Activated naive CD4-positive, alpha-beta T cell treated with anti-CD3 and anti-CD28 coated beads for 36 hours (primary cell): ENCODE data around the gene PDCD11. TPM values are rescaled to one million over a fixed set of nuclear protein-coding genes. Genes with fewer than 3 reads are reported as not detected.

Experiments
- CTCF ChIA-PET: fragments of 350-600 bp; sonication (Branson Sonifier 250); formaldehyde crosslinking; loops from one replicate; lab custom pipeline; 2021; ENCODE audit warnings: antibody characterized with exemption; lab: Charles Lee
- DNase-seq: peaks from one replicate; pipeline ENCODE4 v3.0.0-alpha.2; 2020
- H3K27ac Mint-ChIP-seq: one replicate; pipeline ENCODE4 v1.8.0; 2021; ENCODE audit warnings: mild to moderate bottlenecking, mixed read lengths
- H3K27me3 Mint-ChIP-seq: one replicate; pipeline ENCODE4 v1.8.0; 2021; ENCODE audit warnings: low read depth, mixed read lengths
- H3K36me3 Mint-ChIP-seq: one replicate; pipeline ENCODE4 v1.8.0; 2021; ENCODE audit warnings: low read depth, mixed read lengths
- H3K4me1 Mint-ChIP-seq: one replicate; pipeline ENCODE4 v1.8.0; 2021; ENCODE audit warnings: low read depth, mixed read lengths
- H3K4me3 Mint-ChIP-seq: one replicate; pipeline ENCODE4 v1.8.0; 2021; ENCODE audit warnings: mild to moderate bottlenecking, moderate library complexity, mixed read lengths
- H3K9me3 Mint-ChIP-seq: one replicate; pipeline ENCODE4 v1.8.0; 2021; ENCODE audit warnings: mixed read lengths
- intact Hi-C: fragments of 100-400 bp; cut with micrococcal nuclease; formaldehyde crosslinking; loops from one replicate; pipeline ENCODE4 v1.15.1; 2023
- total RNA-seq, 2 experiments: library from RNA; stranded (reverse); gene quantifications; one replicate each; pipeline ENCODE4 v1.2.3, GENCODE V29; 2021

The PDCD11 gene
- total RNA-seq, 2 experiments from 2014 or later, result 50.1 TPM

DNA sequence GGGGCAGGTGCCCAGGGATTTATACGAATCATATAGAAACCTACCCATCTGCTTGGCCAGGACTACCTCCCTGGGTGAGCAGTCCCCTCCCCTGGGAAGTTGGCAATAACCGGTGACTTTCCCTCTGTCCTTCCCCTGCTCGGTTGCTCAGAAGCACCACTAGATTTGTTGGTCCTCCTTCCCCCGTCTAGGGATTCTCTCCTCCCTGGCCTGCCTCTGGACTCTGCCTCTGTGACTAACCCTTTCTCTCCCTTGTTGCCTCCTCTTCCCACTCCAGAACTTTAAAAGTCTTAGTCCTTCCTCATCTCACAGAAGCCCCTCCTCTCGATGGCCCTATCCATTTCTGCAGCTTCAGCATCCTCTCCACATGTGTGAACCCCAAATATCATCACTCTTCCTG lies 72.8 kb downstream of the PDCD11 start:
- intact Hi-C loops, result no loop called here
- Mint-ChIP-seq H3K4me3 (no peak overlapping the region), H3K9me3 (no peaks in the 10 kb centered on the region), H3K4me1 (peaks cover 16% of the 10 kb centered on the region), H3K27me3 (no peaks in the 10 kb centered on the region), H3K27ac (no peak overlapping the region), H3K36me3 (no peaks in the 10 kb centered on the region)
- no peak for DNase-seq
- CTCF ChIA-PET, result no interaction called here

DNA sequence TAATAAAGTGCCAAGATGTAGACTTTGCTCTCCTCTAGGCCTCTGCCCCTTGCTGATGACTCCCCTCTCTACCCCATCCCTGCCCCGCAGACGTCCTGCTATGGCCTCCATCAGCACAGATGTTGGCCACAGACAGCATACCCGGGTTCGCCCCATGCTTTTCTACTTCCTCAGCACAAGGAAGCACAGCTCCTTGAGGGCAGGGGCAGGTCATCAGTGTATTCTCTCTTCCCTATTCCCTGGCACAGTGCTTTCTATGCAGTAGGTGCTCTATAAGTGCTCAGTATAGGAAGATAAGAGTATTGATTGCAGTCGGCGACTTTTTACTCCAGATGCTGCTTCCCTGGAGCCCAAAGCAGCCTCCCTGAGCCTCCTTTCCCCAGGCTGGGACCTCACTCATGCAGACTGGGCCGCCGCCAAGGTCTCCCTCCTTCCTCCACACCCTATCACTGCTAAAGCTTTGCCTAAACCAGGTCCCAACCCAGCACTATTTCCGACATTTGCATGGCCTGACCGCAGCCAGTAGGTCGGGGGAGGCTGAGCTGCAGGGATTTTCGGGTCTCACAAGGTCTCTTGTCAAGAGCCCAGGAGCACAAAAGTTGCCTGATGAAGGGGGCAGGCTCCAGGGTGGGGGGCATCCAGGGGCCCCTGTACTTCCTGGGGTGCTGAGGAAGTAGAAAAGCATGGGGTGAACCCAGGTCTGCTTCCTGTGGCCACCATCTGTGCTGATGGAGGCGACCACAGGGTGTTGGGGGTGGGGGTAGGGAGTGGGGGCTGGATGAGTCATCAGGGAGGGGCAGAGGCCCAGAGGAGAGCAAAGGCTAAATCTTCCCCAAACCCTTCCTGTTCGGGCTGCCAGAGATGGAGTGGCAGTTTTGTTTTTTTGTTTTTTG lies 74.6 kb downstream of the PDCD11 start:
- H3K4me3 Mint-ChIP-seq, result no peak overlapping the region
- intact Hi-C loops, result loop anchor here (1.0 kb wide), 1 partner anchor 19 kb away; the partner anchor contains the start of gene CALHM2
- no peaks in the 10 kb centered on the region for H3K9me3 Mint-ChIP-seq
- peak; percentile 76 for DNase-seq
- H3K27me3 Mint-ChIP-seq, result no peaks in the 10 kb centered on the region
- no peaks in the 10 kb centered on the region for H3K36me3 Mint-ChIP-seq
- H3K27ac Mint-ChIP-seq, result peak overlapping the region; percentile 13
- peaks cover 16% of the 10 kb centered on the region for H3K4me1 Mint-ChIP-seq
- CTCF ChIA-PET, result interaction anchor here (0.5 kb wide), 1 partner anchor 98 kb away, joined by 4 read pairs; no protein-coding TSS in a partner anchor

DNA sequence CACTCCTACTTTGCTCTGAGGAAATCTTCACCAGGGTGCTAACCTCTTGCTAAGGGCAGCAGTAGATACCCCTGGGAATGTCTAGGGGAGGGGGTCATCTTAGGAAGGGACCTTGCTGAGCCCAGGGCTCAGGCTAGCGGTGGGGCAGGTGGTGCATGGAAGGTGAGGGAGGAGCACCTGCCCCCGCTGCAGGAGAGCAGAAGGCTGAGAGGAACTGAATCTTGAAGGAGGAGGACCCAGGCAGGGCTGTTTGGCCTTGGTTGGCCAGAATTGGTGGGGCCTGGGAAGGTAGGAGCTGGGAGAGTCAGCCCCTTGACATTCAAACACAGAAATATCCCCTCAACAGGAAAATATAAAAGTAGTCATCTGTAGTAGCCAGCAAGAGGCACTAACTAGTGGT lies 75.6 kb downstream of the PDCD11 start:
- Mint-ChIP-seq H3K4me1 (peaks cover 16% of the 10 kb centered on the region), H3K9me3 (no peaks in the 10 kb centered on the region), H3K27ac (no peak overlapping the region), H3K4me3 (no peak overlapping the region), H3K36me3 (no peaks in the 10 kb centered on the region), H3K27me3 (no peaks in the 10 kb centered on the region)
- DNase-seq, result no peak
- CTCF ChIA-PET, result interaction anchor here (1.1 to 1.5 kb wide), 3 partner anchors 11 to 71 kb away, joined by 3 to 7 read pairs (median 3); no protein-coding TSS in a partner anchor
- intact Hi-C loops, result no loop called here

DNA sequence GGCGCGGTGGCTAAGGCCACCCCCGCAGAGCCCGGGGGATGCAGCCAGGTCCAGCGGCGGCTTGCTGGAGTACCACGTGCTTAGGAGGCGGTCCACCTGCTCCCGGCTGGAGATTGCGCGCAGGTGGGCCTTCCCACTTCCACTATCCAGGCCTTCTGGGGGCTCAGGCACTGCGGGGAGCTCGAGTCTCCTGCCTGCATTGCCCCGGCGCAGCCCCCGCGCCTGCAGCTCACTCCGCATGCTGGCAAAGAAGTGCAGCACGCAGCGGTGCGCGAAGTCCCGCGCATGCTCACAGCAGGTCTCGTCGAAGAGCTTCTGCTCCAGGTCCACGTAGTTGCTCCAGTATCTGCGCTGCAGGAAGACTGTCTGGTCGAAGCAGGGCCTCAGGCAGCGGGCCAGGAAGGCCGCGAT lies 76.8 kb downstream of the PDCD11 start:
- intact Hi-C loops, result no loop called here
- H3K9me3 Mint-ChIP-seq, result no peaks in the 10 kb centered on the region
- H3K36me3 Mint-ChIP-seq, result no peaks in the 10 kb centered on the region
- no peak overlapping the region for H3K4me3 Mint-ChIP-seq
- peaks cover 16% of the 10 kb centered on the region for H3K4me1 Mint-ChIP-seq
- no peak overlapping the region for H3K27ac Mint-ChIP-seq
- H3K27me3 Mint-ChIP-seq, result no peaks in the 10 kb centered on the region
- DNase-seq, result no peak
- CTCF ChIA-PET, result interaction anchor here (1.1 to 1.5 kb wide), 3 partner anchors 10 to 69 kb away, joined by 3 to 7 read pairs (median 3); no protein-coding TSS in a partner anchor

DNA sequence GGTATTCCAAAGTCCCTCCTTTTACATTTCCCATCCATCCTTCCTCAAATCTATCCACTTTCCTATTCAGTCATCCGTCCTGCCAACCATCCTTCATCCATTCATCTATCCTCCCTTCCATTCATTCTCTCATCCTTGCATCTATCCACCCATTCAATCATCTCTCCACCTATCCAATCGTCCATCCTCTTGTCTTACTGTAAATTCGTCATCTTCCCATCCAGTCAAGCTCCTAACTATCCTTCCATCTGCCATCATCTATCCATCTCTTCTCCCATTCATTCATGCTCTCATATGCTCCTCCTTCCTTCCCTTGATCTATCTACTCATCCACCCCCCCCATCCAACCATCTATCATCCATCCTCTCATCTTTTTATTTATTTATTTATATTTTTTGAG lies 77.7 kb downstream of the PDCD11 start:
- Mint-ChIP-seq H3K9me3 (no peaks in the 10 kb centered on the region), H3K36me3 (no peaks in the 10 kb centered on the region), H3K27ac (no peak overlapping the region), H3K4me1 (peaks cover 16% of the 10 kb centered on the region), H3K27me3 (no peaks in the 10 kb centered on the region), H3K4me3 (no peak overlapping the region)
- intact Hi-C loops, result no loop called here
- CTCF ChIA-PET, result interaction anchor here (2.1 kb wide), 1 partner anchor 12 kb away, joined by 12 read pairs; no protein-coding TSS in a partner anchor
- DNase-seq, result no peak

DNA sequence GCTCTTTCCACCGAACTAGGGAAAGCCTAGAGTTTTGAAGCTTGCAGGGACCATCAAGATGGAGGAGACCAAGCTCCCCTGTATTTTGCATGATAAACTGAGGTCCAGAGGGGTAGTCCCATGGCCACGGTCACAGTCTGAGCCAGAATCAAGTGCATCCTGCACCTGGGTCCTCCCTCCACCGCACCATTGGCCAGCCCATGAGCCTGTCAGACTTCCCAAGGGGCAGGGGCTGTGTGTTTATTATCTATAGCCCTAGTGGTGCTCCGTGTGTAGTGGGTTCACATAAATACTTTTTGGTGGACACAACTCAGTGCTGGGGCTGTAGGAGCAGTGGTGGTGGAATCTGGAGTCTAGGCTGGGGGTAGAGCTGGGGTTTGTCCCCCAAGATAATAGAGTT lies 79.0 kb downstream of the PDCD11 start:
- no peak overlapping the region for H3K27ac Mint-ChIP-seq
- H3K4me3 Mint-ChIP-seq, result no peak overlapping the region
- DNase-seq, result no peak
- CTCF ChIA-PET, result interaction anchor here (0.8 to 2.1 kb wide), 5 partner anchors 10 to 120 kb away, joined by 3 to 12 read pairs (median 3); partner anchors contain the start of gene NEURL1
- H3K27me3 Mint-ChIP-seq, result no peaks in the 10 kb centered on the region
- peaks cover 16% of the 10 kb centered on the region for H3K4me1 Mint-ChIP-seq
- H3K9me3 Mint-ChIP-seq, result no peaks in the 10 kb centered on the region
- H3K36me3 Mint-ChIP-seq, result no peaks in the 10 kb centered on the region
- intact Hi-C loops, result no loop called here

DNA sequence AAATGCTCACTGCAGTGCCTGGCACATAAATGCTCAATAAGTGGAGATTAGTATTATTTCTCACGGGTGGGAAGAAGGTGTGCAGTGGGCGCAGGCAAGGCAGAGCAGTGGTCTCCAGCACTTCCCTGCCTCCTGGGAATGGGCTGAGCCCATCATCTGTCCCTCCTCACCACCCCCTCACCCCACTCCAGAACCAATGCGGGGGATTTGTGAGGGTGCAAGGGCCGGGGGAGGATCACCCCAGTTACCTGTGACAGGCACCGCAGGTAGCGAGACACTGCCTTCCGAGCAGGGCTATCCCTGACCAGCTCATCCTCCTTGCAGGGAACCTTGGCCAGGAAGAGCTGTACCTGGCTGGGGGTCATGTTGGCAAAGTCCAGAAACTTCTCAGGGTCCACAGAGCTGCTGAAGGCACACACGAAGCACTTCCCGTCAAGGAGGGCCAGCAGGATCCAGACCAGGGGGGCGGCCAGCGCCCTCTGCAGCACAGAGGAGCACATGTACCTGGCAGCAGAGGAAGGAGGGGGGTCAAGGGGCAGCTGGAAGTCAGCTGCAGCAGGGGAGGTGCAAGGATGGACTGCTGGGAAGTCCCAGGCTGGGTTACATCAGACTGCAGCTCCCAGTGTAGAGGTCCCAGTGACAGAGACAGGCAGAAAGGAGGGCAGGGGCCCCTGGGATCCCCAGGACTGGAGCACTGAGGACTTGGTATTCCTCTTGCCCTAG lies 79.8 kb downstream of the PDCD11 start:
- Mint-ChIP-seq H3K4me3 (no peak overlapping the region), H3K4me1 (peaks cover 9% of the 10 kb centered on the region), H3K9me3 (no peaks in the 10 kb centered on the region), H3K27me3 (no peaks in the 10 kb centered on the region), H3K36me3 (no peaks in the 10 kb centered on the region), H3K27ac (no peak overlapping the region)
- CTCF ChIA-PET, result interaction anchor here (0.6 to 2.1 kb wide), 5 partner anchors 10 to 600 kb away, joined by 3 to 12 read pairs (median 4); partner anchors contain the start of gene CALHM2
- DNase-seq, result peak; percentile 42
- intact Hi-C loops, result no loop called here

DNA sequence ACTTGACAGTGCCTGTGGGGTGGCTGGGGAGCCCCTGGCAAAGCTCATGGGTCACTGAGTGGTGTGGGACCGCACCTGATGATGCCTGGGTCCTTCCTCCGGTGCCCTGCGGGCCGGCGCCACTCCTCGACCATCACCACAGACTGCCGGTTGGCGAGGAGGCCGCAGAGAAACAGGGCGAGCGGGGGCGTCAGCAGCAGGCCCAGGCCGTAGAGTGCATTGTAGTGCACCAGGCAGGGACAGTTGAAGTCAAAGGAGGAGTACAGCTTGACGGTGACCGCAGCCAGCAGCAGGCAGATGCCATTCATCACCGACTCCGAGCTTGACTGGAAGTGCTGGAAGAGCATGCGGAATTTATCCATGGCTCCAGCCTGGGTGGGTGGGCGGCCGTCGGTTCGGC lies 82.2 kb downstream of the PDCD11 start:
- H3K27ac Mint-ChIP-seq, result no peak overlapping the region

DNA sequence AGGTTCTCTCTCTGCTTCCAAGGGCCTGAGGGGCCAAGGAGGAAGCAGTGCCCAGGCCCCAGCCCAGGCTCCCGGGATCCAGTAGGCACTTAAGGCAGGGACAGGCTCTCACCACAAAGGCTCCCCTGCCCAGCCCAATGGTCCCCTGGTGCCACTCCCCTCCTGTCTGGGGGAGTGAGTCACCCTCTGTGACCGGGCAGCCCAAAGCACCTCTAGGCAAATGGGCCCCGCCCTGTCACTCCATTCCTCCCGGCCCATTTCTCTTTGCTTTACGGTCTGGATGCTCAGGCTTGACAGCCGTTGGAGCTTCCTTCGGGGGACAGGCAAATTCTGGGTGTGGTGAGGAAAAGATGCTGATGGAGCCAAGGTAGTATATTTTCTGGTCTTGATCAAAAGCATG lies 82.7 kb downstream of the PDCD11 start, which contains the start of gene CALHM3:
TSS of gene CALHM3 (minus strand) at position 106 of the 400 bp plus-strand sequence. CDS start 208 bp downstream, outside the sequence.
- Mint-ChIP-seq H3K4me3 (no peak within 1 kb of the TSS), H3K9me3 (no peaks in the 10 kb centered on the region), H3K27ac (no peak within 1 kb of the TSS), H3K27me3 (no peaks in the 10 kb centered on the region), H3K36me3 (no peaks in the 10 kb centered on the region), H3K4me1 (no peaks in the 10 kb centered on the region)
- CTCF ChIA-PET, result no interaction called here
- intact Hi-C loops, result no loop called here
- no peak for DNase-seq

More for the DNA sequence above, 82.2 kb downstream of the PDCD11 start:
- Mint-ChIP-seq H3K9me3 (no peaks in the 10 kb centered on the region), H3K4me3 (no peak overlapping the region), H3K4me1 (no peaks in the 10 kb centered on the region), H3K36me3 (no peaks in the 10 kb centered on the region), H3K27me3 (no peaks in the 10 kb centered on the region)
- DNase-seq, result no peak
- intact Hi-C loops, result no loop called here
- CTCF ChIA-PET, result no interaction called here

DNA sequence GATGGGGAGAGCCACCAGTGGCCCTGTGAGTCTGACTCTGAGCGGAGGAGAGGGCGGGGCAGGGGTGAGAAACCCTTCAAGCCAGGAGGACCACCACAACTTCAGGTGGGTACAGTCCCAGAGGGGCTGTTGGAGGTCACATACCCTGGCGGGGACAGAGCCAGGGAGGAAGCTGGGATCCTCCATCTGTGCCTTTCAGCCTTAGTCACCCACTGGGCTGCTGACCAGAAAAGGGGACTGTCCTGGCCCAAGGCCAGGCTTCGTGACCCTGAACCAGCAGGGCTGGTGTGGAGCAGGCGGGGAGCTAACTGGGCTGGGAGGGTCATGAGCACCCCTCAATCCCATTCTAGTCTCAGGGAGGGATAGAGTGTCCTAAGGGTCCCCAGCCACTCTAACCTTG lies 84.1 kb downstream of the PDCD11 start:
- H3K4me3 Mint-ChIP-seq, result no peak overlapping the region
- H3K4me1 Mint-ChIP-seq, result no peaks in the 10 kb centered on the region
- no peaks in the 10 kb centered on the region for H3K36me3 Mint-ChIP-seq
- CTCF ChIA-PET, result interaction anchor here (1.1 to 1.4 kb wide), 2 partner anchors 16 to 64 kb away, joined by 5 read pairs; no protein-coding TSS in a partner anchor
- intact Hi-C loops, result loop anchor here (10.0 kb wide), 2 partner anchors 236 to 646 kb away; partner anchors contain the start of genes CYP17A1 and RPEL1
- no peak for DNase-seq
- H3K27ac Mint-ChIP-seq, result no peak overlapping the region
- no peaks in the 10 kb centered on the region for H3K9me3 Mint-ChIP-seq
- H3K27me3 Mint-ChIP-seq, result no peaks in the 10 kb centered on the region

DNA sequence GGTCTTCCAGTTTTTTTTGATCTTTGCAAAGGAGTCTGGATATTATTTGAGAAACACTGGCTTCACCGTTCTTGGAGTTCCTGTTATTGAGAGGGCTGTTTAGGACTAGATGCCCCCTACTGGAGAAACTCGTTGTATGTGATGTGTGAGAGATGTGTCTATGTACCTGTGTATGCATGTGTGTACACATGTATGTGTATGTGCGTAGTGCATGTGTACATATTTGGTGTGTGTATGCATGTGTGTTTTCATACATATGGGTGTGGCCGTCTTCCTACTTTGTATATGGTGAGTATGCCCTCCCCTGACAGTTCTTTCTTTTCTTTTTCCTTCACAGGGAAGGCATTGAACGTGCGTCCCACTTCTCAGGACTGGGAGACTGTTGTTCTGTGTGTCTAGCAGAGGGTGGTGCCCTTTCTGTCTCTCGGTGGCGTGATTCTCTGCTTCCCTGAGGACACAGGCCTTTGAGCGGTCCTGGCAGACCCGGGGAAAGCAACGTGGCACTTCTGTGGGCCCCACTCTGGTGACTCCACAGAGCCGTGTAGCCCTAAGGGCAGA lies 85.6 kb downstream of the PDCD11 start:
- no peaks in the 10 kb centered on the region for H3K4me1 Mint-ChIP-seq
- no peaks in the 10 kb centered on the region for H3K27me3 Mint-ChIP-seq
- H3K36me3 Mint-ChIP-seq, result no peaks in the 10 kb centered on the region
- no peak overlapping the region for H3K4me3 Mint-ChIP-seq
- DNase-seq, result peak; percentile 41
- intact Hi-C loops, result loop anchor here (1.0 to 10.0 kb wide), 4 partner anchors 30 to 647 kb away; partner anchors contain the start of genes CALHM2, CYP17A1 and RPEL1
- H3K27ac Mint-ChIP-seq, result no peak overlapping the region
- CTCF ChIA-PET, result interaction anchor here (0.8 to 1.9 kb wide), 4 partner anchors 11 to 80 kb away, joined by 4 to 10 read pairs (median 4); no protein-coding TSS in a partner anchor
- no peaks in the 10 kb centered on the region for H3K9me3 Mint-ChIP-seq
